Choroid plexus epithelial cell (primary cell): ENCODE measurements around the gene CISTR.

ENCODE experiments used
- DNase-seq: peaks from one replicate; pipeline ENCODE4 v3.0.0-alpha.2; 2010; ENCODE audit warnings: low read depth
- H3K4me3 ChIP-seq: 2 replicates; pipeline ENCODE4 v1.5.1; 2011; ENCODE audit warnings: low read depth, mild to moderate bottlenecking, control low read depth, low read length, moderate library complexity
- CTCF ChIP-seq: conservative IDR thresholded peaks from 2 replicates; pipeline ENCODE4 v1.5.1; 2011; ENCODE audit warnings: low read depth, mild to moderate bottlenecking, control low read depth, inconsistent platforms, low read length, moderate library complexity

CISTR gene

GRCh38 chr12:53744751-53745150 lies 7.0 kb downstream of the CISTR start:
- H3K4me3 ChIP-seq: no peak overlapping the region
- no peak for DNase-seq
- TF ChIP-seq CTCF: no peak

GRCh38 chr12:53744130-53744441 lies 7.7 kb downstream of the CISTR start:
- no peak overlapping the region for H3K4me3 ChIP-seq
- TF ChIP-seq CTCF: no peak
- DNase-seq: no peak

GRCh38 chr12:53743266-53744129 lies 8.3 kb downstream of the CISTR start:
- H3K4me3 ChIP-seq: no peak overlapping the region
- peak; percentile 89 for TF ChIP-seq CTCF
- DNase-seq: peak; percentile 70

GRCh38 chr12:53740130-53740491 lies 11.7 kb downstream of the CISTR start:
- TF ChIP-seq CTCF: no peak
- H3K4me3 ChIP-seq: no peak overlapping the region
- no peak for DNase-seq

GRCh38 chr12:53739214-53740129 lies 12.3 kb downstream of the CISTR start:
- no peak overlapping the region for H3K4me3 ChIP-seq
- DNase-seq: peak; percentile 25
- no peak for TF ChIP-seq CTCF

- no peak overlapping the region for H3K4me3 ChIP-seq
- TF ChIP-seq CTCF: no peak
- no peak for DNase-seq
Measured at GRCh38 chr12:53738406-53739213, 13.2 kb downstream of the CISTR start.
